Measurements from ENCODE around the gene FIG4.
"Not testable (repeated sequence)": the region's sequence is repeated elsewhere in the genome, so short reads cannot be mapped to it uniquely, and the experiment has no call there.

Gene FIG4

DNA sequence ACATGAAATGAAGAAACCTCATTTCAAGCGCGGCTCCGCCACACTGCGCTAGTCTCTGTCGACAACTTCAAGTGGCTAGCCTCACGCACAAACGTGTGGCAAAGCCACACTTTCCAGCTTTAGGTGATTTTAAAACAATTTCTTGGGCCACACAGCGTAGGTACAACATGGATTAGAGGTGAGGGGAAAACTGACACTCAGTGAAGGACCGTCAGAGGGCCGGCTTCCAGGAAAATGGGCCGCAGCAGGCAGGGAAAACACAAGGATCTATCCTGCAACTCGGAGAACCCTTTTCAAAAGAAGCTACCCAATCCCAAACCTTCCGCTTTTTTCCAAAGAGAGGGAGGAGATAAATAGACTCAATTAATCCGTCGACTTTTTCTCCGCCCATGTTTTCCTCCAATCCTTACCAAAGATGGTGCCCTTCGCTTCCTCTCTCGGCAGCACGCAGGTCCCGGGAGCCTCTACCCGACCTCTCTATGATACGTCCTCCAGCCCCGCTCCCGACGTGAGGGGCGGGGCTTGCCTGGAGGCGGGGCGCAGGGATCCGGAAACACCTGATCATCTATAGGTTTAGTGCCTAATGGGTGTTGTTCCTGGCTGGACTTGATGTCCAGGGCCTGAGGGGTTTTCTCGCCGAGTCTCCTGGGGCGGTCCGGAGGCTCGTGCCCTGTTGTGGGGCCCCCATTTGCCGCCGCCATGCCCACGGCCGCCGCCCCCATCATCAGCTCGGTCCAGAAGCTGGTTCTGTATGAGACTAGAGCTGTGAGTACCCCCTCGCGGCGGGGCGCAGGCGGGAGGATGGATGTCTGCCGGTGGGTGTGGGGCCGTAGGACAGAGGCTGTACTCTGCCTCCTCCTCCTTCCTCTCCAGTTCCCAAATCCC lies at the start of gene FIG4, which contains the start of gene AK9:
FIG4 (plus strand) TSS at position 560 of the 885 bp plus-strand sequence; CDS start at position 700, 140 bp downstream.
AK9 (minus strand) TSS at position 466 of the 885 bp plus-strand sequence. CDS start 15,457 bp downstream, outside the sequence.
- in situ Hi-C loops (cut with HindIII; ENCODE audit: low pct_ligation_motif_present, low pct_unique_long_range_greater_than_20kb, low sequenced_read_pairs) = no loop called here
- DNase-seq = peak; percentile 92

GRCh38 chr6:109644131-109644530 lies 47.0 kb upstream of the FIG4 start:
- in situ Hi-C loops (cut with HindIII; ENCODE audit: low pct_ligation_motif_present, low pct_unique_long_range_greater_than_20kb, low sequenced_read_pairs) = no loop called here
- no peak for DNase-seq

DNA sequence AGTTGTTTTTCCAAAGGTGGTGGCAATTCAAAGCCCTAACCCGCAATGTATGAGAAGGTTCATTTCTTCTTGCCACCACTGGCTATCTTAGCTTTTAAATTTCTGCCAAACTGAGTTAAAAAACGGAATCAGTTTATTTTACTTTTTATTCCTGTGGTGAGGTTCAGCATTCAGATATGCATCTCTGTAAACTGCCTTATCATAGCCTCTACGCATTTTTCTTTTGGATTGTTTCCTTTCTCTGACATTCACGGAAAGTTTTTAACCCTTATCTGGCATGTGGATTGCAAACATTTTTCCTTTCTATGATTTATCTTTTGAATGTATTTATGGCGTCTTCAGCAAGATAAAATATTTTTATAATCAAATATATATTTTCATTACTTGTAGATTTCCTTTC lies 37.8 kb upstream of the FIG4 start:
- DNase-seq = no peak
- in situ Hi-C loops (cut with HindIII; ENCODE audit: low pct_ligation_motif_present, low pct_unique_long_range_greater_than_20kb, low sequenced_read_pairs) = no loop called here

DNA sequence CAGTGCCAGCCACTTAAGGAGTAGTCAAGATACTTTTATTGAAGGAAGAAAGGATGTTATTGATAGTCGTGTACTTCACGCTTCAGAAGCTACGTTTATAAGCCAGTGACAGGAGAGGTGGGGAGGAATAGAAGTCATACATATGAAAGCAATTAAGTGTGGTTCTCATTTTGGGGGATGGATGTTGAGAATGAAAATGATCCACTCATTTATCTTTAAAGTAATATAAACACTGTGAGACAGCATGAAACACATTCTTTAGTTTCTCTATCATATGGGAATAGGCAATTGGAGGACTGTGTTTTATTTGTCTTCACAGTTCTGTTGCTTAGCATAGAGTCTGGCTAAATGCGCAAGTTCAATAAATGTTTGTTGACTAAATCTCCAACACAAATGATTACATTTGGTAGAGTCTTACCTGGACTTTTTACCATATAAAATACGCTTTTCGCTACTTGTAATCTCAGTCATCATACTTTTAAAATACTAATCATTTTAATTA lies 35.3 kb upstream of the FIG4 start:
- in situ Hi-C loops (cut with HindIII; ENCODE audit: low pct_ligation_motif_present, low pct_unique_long_range_greater_than_20kb, low sequenced_read_pairs) = no loop called here
- no peak for DNase-seq

GRCh38 chr6:109660526-109661320 lies 30.4 kb upstream of the FIG4 start:
- DNase-seq = peak; percentile 2
- in situ Hi-C loops (cut with HindIII; ENCODE audit: low pct_ligation_motif_present, low pct_unique_long_range_greater_than_20kb, low sequenced_read_pairs) = no loop called here

DNA sequence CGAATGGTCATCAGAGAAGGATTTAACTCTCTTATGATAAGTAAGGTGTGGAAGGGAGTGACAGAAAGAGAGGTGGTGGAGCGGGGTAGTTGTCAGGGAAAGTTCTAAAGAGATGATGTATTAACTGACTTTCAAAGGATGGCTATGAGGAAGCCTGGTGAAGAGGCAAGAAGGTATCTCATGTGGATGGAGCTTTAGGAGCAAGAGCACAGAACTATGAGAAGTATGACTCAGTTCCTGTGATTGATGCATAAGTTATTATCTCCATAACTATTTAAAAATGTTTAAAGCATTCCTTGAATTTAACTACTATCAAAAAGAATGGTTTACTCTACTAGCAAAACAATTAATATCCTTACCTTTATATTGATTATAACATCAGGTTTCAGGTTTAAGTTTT lies 28.9 kb upstream of the FIG4 start:
- no peak for DNase-seq
- in situ Hi-C loops (cut with HindIII; ENCODE audit: low pct_ligation_motif_present, low pct_unique_long_range_greater_than_20kb, low sequenced_read_pairs) = no loop called here

GRCh38 chr6:109669811-109670210 lies 21.3 kb upstream of the FIG4 start:
- DNase-seq = no peak
- in situ Hi-C loops (cut with HindIII; ENCODE audit: low pct_ligation_motif_present, low pct_unique_long_range_greater_than_20kb, low sequenced_read_pairs) = no loop called here

- in situ Hi-C loops (cut with HindIII; ENCODE audit: low pct_ligation_motif_present, low pct_unique_long_range_greater_than_20kb, low sequenced_read_pairs) = no loop called here
- no peak for DNase-seq
These were observed 19.4 kb upstream of the FIG4 start for GRCh38 chr6:109671733-109672132.

DNA sequence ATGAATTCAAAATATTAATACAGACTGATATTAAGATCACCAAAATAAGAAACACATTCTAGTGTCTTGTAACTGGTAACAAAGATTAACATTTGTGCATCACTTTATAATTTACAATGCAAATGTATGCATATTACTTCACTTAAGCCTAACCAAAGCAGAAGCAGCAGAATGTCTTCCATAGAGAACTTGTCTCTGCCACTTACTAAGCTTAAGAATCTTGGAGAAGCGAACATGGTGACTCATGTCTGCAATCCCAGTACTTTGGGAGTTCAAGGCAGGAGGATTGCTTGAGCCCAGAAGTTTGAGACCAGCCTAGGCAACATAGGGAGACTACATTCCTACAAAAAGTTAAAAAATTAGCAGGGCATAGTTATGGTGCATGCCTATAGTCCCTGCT lies 18.9 kb upstream of the FIG4 start:
- DNase-seq = no peak
- in situ Hi-C loops (cut with HindIII; ENCODE audit: low pct_ligation_motif_present, low pct_unique_long_range_greater_than_20kb, low sequenced_read_pairs) = no loop called here

- no peak for DNase-seq
- in situ Hi-C loops (cut with HindIII; ENCODE audit: low pct_ligation_motif_present, low pct_unique_long_range_greater_than_20kb, low sequenced_read_pairs) = no loop called here
These were observed 18.3 kb upstream of the FIG4 start for GRCh38 chr6:109672839-109673238.

DNA sequence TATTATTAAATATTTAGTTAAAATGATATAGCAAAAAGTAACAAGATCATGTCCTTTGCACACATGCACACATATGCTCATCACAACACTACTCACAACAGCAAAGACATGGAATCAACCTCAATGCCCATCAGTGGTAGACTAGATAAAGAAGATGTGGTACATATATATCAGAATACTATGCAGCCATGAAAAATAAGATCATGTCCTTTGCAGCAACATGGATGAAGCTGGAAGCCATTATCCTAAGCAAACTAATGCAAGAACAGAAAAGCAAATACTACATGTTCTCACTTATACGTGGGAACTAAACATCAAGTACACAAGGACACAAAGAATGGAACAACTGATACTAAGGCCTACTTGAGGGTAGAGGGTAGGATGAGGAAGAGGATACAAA lies 14.4 kb upstream of the FIG4 start:
- in situ Hi-C loops (cut with HindIII; ENCODE audit: low pct_ligation_motif_present, low pct_unique_long_range_greater_than_20kb, low sequenced_read_pairs) = no loop called here

DNA sequence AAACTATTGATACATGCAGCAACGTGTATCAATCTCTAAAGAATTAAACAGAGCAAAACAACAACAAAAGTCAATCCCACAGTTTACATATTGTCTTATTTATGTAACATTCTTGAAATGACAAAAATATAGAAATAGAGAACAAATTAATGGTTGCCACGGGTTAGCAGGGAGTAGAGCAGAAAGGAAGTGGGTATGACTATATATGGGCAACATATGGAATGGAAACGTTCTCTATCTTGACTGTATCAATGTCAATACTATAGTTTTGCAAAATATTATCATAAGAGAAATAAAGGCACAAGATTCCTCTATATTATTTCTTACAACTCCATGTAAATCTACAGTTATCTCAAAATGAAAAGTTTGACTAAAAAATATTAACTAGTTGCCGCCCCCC lies 12.9 kb upstream of the FIG4 start:
- no peak for DNase-seq
- in situ Hi-C loops (cut with HindIII; ENCODE audit: low pct_ligation_motif_present, low pct_unique_long_range_greater_than_20kb, low sequenced_read_pairs) = no loop called here

More for the DNA sequence above, 14.4 kb upstream of the FIG4 start:
- no peak for DNase-seq

DNA sequence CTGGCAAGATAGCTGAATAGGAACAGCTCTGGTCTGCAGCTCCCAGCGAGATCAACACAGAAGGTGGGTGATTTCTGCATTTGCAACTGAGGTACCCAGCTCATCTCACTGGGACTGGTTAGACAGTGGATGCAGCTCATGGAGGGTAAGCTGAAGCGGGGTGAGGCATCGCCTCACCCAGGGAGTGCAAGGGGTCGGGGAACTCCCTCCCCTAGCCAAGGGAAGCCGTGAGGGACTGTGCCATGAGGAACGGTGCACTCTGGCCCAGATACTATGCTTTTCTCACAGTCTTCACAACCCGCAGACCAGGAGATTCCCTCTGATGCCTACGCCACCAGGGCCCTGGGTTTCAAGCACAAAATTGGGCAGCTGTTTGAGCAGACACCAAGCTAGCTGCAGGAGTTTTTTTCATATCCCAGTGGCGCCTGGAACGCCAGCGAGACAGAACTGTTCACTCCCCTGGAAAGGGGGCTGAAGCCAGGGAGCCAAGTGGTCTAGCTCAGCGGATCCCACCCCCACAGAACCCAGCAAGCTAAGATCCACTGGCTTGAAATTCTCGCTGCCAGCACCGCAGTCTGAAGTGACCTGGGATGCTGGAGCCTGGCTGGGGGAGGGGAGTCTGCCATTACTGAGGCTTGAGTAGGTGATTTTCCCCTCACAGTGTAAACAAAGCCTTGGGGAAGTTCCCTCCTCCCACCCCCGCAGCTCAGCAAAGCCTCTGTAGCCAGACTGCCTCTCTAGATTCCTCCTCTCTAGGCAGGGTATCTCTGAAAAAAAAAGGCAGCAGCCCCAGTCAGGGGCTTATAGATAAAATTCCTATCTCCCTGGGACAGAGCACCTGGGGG lies 12.2 kb upstream of the FIG4 start:
- in situ Hi-C loops (cut with HindIII; ENCODE audit: low pct_ligation_motif_present, low pct_unique_long_range_greater_than_20kb, low sequenced_read_pairs); DNase-seq: not testable (repeated sequence)

DNA sequence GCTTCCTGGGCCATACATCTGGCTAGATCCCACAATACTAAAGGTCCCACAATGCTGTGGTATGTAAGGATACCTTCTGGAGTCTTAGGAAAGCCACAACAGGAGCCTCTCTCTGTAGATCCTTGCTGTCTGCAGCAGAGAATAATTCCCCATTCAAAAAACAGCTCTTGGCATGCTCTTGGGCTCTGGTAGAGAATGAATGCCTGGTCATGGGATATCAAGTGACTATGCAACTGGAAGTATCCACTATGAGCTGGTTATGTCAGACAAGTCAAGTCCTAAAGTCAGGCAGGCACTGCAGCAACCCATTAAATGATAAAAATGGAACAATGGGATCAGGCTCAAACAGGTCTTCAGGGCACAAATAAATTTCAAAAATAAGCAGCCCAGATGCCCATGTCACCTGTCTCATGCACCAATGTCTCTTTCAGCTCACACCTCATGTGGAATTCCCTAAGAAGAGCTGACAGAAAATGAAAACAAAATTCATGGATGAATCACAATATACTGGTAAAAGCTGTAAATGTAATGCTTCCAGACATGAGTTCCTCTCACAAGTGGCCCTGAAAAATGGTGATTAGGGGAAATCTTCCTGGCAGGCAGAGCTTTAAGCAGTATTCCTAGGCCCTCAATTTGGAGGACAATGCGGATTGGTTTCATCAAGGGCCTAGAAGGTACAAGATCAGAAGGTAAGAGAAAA lies 4.4 kb upstream of the FIG4 start:
- in situ Hi-C loops (cut with HindIII; ENCODE audit: low pct_ligation_motif_present, low pct_unique_long_range_greater_than_20kb, low sequenced_read_pairs) = no loop called here
- DNase-seq = no peak

DNA sequence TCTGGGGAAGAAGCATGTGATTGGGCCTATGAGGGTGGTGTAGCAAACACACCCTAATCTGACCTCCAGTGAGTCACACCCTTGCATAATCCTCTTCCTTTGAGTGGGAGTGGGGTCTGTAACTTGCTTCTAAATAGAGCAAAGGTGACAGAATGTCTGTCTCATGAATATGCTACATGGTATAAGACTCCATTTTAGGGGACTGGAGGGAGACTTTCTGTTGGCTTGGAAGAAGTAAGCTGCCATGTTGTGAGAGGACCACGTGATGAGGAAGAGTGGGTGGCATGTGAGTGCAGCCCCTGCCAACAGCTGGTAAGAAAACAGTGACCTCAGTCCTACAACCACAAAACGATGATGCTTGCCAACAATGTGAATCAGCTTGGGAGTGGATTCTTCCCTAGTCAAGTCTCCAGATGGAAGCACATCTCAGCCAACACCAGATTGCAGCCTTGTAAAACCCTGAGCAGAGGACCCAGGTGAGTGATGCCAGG lies 3.8 kb upstream of the FIG4 start:
- in situ Hi-C loops (cut with HindIII; ENCODE audit: low pct_ligation_motif_present, low pct_unique_long_range_greater_than_20kb, low sequenced_read_pairs) = no loop called here
- peak; percentile 64 for DNase-seq

DNA sequence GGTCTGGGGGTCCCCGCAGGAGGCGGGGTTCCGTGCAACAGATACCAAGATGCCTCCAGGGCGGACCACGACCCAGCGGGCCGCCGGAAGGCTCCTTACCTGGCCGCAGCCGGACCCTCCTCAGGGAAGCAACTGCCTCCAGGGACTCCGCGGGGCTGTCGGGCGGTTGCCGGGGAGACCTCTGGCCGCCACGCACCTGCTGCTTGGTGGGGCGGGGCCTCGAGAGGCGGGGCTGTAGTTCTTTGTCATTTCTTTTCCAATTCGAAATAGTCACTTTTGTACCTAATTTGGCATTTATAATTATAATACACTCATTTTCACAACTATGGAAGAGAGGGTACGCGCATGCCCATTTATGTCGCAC lies 741 bp upstream of the FIG4 start:
- in situ Hi-C loops (cut with HindIII; ENCODE audit: low pct_ligation_motif_present, low pct_unique_long_range_greater_than_20kb, low sequenced_read_pairs) = no loop called here

GRCh38 chr6:109693111-109693510 lies 2.0 kb downstream of the FIG4 start:
- in situ Hi-C loops (cut with HindIII; ENCODE audit: low pct_ligation_motif_present, low pct_unique_long_range_greater_than_20kb, low sequenced_read_pairs) = no loop called here
- DNase-seq = no peak

More for the DNA sequence above, 741 bp upstream of the FIG4 start:
- peak; percentile 35 for DNase-seq

DNA sequence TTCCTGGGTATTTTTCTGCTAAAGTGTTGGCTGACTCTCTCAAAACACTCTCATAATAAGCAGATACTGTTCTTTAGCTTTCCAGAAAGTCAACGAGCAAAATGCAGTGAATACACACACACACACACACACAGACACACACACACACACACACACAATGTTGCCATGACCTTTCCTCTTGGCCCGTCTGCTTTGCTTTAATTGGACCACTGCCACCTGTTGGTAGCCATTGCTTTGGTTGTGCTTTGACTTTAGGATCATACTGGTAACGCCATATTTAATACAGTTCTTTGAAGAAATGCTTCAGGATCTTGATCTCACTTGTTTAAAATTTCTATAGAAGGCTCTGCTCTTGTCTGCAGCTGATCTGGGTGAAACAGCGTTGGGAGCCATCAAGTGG lies 4.4 kb downstream of the FIG4 start:
- DNase-seq = peak; percentile 6
- in situ Hi-C loops (cut with HindIII; ENCODE audit: low pct_ligation_motif_present, low pct_unique_long_range_greater_than_20kb, low sequenced_read_pairs) = no loop called here

Measured in ACHN (cell line).